ENCODE measurements around the gene SMO.

The SMO gene

DNA sequence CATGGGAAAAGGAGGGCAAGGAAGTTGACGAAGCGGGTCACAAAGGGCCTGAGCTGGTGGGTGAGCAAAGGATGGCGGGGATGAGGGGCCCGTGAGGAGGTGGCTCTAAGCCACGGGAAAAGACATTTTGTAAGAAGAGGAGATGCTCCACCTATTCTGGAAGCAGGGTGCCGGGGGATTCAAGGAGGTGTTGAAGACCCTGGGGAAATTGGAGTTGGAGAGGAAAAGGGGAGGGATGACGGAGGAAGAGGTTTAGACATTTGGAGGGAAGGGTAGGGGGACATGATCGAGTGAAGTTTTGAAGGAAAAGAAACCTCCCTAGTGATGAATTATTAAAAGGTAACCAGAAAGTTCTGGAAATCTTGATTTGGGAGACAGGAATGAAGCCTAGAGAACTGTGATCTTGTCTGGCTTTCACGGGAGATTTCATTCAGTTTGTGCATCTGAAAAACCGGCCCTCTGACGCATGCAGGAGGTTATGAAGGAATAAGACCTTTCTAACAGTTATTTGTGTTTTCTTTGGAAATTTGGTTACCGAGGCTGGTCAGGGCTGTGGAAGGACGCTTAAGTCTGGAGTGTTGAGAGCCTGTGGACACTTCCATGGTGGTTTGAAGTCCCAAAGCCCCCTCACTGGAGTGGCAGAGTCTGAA, 1.4 kb downstream of the SMO start:
- DNase-seq (ENCODE audit: extremely low read depth, low read depth) = no peak
- TF ChIP-seq, protein P1, sequence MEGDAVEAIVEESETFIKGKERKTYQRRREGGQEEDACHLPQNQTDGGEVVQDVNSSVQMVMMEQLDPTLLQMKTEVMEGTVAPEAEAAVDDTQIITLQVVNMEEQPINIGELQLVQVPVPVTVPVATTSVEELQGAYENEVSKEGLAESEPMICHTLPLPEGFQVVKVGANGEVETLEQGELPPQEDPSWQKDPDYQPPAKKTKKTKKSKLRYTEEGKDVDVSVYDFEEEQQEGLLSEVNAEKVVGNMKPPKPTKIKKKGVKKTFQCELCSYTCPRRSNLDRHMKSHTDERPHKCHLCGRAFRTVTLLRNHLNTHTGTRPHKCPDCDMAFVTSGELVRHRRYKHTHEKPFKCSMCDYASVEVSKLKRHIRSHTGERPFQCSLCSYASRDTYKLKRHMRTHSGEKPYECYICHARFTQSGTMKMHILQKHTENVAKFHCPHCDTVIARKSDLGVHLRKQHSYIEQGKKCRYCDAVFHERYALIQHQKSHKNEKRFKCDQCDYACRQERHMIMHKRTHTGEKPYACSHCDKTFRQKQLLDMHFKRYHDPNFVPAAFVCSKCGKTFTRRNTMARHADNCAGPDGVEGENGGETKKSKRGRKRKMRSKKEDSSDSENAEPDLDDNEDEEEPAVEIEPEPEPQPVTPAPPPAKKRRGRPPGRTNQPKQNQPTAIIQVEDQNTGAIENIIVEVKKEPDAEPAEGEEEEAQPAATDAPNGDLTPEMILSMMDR (IDR thresholded peaks at IDR 0.05; ENCODE audit: low read depth, low read length) = no peak

DNA sequence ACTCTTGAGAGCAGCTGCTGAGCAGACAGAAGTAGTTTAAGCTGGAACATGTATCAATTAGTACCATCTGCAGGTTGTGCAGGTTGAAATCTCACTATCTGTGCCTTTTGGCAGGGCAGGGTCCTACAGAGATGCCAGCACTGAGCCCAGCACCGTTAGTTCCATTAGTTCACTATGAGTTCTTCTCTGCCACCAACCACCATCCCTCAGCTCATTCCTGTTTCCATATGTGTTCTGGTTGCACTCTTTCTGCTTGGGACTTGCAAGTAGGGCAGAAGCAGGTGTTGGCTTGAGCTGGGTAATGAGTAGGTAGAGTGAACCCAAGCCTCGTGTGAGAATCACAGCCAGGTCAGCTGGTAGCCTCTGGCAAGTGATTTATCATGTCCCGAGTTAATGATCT, 2.8 kb downstream of the SMO start:
- TF ChIP-seq, protein P1 (IDR thresholded peaks at IDR 0.05; ENCODE audit: low read depth, low read length) = no peak
- DNase-seq (ENCODE audit: extremely low read depth, low read depth) = no peak

DNA sequence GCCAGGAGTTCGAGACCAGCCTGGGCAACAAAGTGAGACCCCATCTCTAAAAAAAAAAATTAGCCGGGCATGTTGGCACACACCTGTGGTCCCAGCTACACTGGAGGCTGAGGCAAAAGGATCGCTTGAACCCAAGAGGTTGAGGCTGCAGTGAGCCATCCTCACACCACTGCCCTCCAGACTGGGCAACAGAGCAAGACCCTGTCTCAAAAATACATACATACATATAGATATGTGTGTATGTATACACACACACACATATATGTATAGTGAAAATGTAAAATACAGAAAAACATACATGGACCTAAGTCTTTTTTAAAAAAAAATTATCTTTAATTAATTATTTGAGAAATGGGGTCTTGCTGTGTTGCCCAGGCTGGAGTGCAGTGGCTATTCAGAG, 5.5 kb downstream of the SMO start:
- TF ChIP-seq, protein P1 (IDR thresholded peaks at IDR 0.05; ENCODE audit: low read depth, low read length) = no peak
- DNase-seq (ENCODE audit: extremely low read depth, low read depth) = no peak

DNA sequence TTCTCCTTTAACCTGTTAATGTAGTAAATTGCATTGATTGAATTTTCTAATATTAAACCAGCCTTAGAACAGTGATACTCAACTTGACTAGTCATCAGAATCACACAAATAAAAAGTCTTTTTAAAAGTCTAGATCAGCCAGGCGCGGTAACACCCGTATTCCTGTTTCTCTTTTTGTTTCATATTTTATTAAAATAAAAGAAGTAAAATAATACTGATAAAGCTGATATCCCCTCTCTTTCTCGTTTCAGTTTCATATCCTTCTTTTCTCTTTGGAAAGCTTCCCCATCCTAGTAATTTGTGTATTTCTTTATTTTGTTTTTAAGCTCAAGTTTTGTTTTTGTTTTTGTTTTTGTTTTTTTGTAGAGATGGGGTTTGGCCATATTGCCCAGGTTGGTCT, 9.3 kb downstream of the SMO start:
- no peak for DNase-seq (ENCODE audit: extremely low read depth, low read depth)
- TF ChIP-seq, protein P1 (IDR thresholded peaks at IDR 0.05; ENCODE audit: low read depth, low read length) = no peak

DNA sequence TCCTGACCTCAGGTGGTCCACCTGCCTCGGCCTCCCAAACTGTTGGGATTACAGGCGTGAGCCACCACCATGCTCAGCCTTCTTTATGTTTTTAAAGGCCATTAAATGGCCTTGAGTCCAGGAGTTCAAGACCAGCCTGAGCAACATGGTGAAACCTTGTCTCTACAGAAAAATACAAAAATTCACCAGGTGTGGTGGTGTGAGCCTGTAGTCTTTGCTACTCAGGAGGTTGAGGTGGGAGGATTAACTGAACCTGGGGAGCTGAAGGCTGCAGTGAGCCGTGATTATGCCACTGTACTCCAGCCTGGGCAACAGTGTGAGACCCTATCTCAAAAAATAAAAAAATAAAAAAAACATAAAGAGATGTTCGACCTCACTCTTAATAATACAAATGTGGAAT, 11.0 kb downstream of the SMO start:
- DNase-seq (ENCODE audit: extremely low read depth, low read depth) = no peak
- TF ChIP-seq, protein P1 (IDR thresholded peaks at IDR 0.05; ENCODE audit: low read depth, low read length) = no peak

DNA sequence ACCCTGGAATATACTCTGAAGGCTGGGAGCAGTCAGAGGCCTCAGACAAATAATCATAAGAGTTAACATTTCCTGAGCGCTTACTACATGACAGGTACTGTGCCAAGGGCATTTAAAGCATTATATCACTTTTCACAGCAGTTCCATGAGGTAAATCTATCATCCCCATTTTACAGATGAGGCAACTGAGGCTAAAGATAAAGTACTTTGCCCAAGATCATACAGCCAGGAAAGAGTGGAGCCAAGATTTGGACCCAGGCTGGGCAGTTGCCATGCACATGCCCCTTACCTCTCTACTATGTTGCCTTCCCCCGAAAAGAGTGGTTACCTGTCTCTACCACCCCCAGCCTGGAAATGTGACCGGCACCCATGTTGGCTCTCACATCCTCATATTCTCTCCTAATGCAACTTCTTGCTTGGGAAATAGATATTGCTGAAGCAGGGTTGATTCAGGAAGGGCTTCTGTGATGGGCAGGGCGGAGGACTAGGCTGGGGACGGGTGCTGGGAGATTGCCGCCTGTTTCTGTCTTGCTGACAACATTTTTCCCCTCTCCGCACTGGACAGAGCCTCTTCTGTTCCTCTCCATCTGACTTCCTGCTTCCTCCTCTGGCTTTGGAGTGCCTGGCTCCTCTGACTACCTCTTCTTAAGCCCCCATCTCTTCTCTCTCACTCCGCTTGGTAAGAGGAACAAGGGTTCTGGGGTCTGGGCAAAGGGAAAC, 13.8 kb downstream of the SMO start:
- TF ChIP-seq, protein P1 (IDR thresholded peaks at IDR 0.05; ENCODE audit: low read depth, low read length) = no peak

DNA sequence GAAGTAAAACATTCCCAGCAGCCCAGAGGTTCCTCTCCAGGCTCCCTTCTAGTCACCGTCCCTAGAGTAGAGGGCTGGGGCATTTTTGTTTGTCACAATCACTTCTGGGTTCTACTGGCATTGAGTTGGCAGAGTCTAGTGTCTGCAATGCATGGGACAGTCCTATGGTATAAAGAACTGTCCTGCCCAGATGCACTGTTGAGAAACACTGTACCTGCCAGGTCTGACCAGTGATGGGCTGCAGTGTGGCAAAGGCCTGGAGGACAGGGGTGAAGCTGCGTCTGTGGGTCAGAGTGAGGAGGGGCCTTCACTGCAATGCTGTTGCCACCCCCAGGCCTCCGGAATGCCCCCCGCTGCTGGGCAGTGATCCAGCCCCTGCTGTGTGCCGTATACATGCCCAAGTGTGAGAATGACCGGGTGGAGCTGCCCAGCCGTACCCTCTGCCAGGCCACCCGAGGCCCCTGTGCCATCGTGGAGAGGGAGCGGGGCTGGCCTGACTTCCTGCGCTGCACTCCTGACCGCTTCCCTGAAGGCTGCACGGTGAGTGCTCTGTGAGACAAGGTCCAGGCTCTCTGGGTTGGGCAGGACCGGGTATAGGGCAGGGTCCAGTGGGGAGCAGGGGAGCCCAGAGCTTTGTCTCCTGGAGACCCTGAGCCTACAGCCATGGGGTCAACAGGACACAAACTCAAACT, 14.8 kb downstream of the SMO start:
- no peak for DNase-seq (ENCODE audit: extremely low read depth, low read depth)
- TF ChIP-seq, protein P1 (IDR thresholded peaks at IDR 0.05; ENCODE audit: low read depth, low read length) = no peak

More for the DNA sequence above, 13.8 kb downstream of the SMO start:
- no peak for DNase-seq (ENCODE audit: extremely low read depth, low read depth)

Measured in AG09319 (cell line).